Measurements from ENCODE around the gene KRT78. TPM values are rescaled to one million over a fixed set of nuclear protein-coding genes. Genes with fewer than 3 reads are reported as not detected.

Gene KRT78
- total and polyA plus RNA-seq, 3 donors from 2014 or later: 0.93 to 1.1 (median 0.99) TPM

- Histone ChIP-seq H3K27ac (no peak overlapping the region), H3K9me3 (no peaks in the 10 kb centered on the region), H3K27me3 (no peaks in the 10 kb centered on the region), H3K4me3 (no peak overlapping the region), H3K4me1 (no peaks in the 10 kb centered on the region), H3K36me3 (ENCODE audit: low read depth, missing control alignments) (no peaks in the 10 kb centered on the region)
- WGBS, 2 donors: 76 to 90% methylated on average over 3 of the region's 3 CpGs
- intact Hi-C loops (cut with DNase I; ENCODE audit: low total_unique reads): no loop called here
- no peak for TF ChIP-seq CTCF (IDR thresholded peaks at IDR 0.05)
- no peak for TF ChIP-seq POLR2A (IDR thresholded peaks at IDR 0.05)
- DNase-seq: no peak
These were observed 43.1 kb downstream of the KRT78 start for GRCh38 chr12:52805739-52806138.

- Histone ChIP-seq H3K9me3 (no peaks in the 10 kb centered on the region), H3K4me1 (no peaks in the 10 kb centered on the region), H3K4me3 (no peak overlapping the region), H3K27ac (no peak overlapping the region), H3K36me3 (ENCODE audit: low read depth, missing control alignments) (no peaks in the 10 kb centered on the region), H3K27me3 (no peaks in the 10 kb centered on the region)
- DNase-seq: no peak
- WGBS, 2 donors: 55 to 56% methylated on average over 1 of the region's 1 CpG
- intact Hi-C loops (cut with DNase I; ENCODE audit: low total_unique reads): no loop called here
- no peak for TF ChIP-seq POLR2A (IDR thresholded peaks at IDR 0.05)
- TF ChIP-seq CTCF (IDR thresholded peaks at IDR 0.05): no peak
These were observed 43.8 kb downstream of the KRT78 start for GRCh38 chr12:52805000-52805399.

- Histone ChIP-seq H3K27ac (no peak overlapping the region), H3K9me3 (no peaks in the 10 kb centered on the region), H3K36me3 (ENCODE audit: low read depth, missing control alignments) (no peaks in the 10 kb centered on the region), H3K4me3 (no peak overlapping the region), H3K4me1 (no peaks in the 10 kb centered on the region), H3K27me3 (no peaks in the 10 kb centered on the region)
- no peak for DNase-seq
- TF ChIP-seq POLR2A (IDR thresholded peaks at IDR 0.05): no peak
- TF ChIP-seq CTCF (IDR thresholded peaks at IDR 0.05): no peak
- WGBS, 2 donors: 76 to 80% methylated on average over 6 of the region's 6 CpGs
- intact Hi-C loops (cut with DNase I; ENCODE audit: low total_unique reads): no loop called here
These were observed 46.4 kb downstream of the KRT78 start for GRCh38 chr12:52802442-52802841.

GRCh38 chr12:52801773-52802172, 47.0 kb downstream of the KRT78 start:
- Histone ChIP-seq H3K4me3 (no peak overlapping the region), H3K27me3 (no peaks in the 10 kb centered on the region), H3K4me1 (no peaks in the 10 kb centered on the region), H3K27ac (no peak overlapping the region), H3K9me3 (no peaks in the 10 kb centered on the region), H3K36me3 (ENCODE audit: low read depth, missing control alignments) (no peaks in the 10 kb centered on the region)
- 87 to 89% methylated on average over 3 of the region's 3 CpGs for WGBS, 2 donors
- intact Hi-C loops (cut with DNase I; ENCODE audit: low total_unique reads): no loop called here
- no peak for DNase-seq
- TF ChIP-seq CTCF (IDR thresholded peaks at IDR 0.05): no peak
- no peak for TF ChIP-seq POLR2A (IDR thresholded peaks at IDR 0.05)

- intact Hi-C loops (cut with DNase I; ENCODE audit: low total_unique reads): no loop called here
- H3K36me3 ChIP-seq (ENCODE audit: low read depth, missing control alignments): no peaks in the 10 kb centered on the region
- TF ChIP-seq POLR2A (IDR thresholded peaks at IDR 0.05) (no peak), CTCF (IDR thresholded peaks at IDR 0.05) (no peak)
- no peaks in the 10 kb centered on the region for H3K27me3 ChIP-seq
- WGBS, 2 donors: 92 to 97% methylated on average over 1 of the region's 1 CpG
- H3K27ac ChIP-seq: no peak overlapping the region
- H3K4me3 ChIP-seq: no peak overlapping the region
- DNase-seq: no peak
- no peaks in the 10 kb centered on the region for H3K4me1 ChIP-seq
- H3K9me3 ChIP-seq: no peaks in the 10 kb centered on the region
These were observed 48.4 kb downstream of the KRT78 start for GRCh38 chr12:52800259-52800917.

All from testis (tissue), 3 donors.